HG03575 (cell line): Measurements from ENCODE around the gene ATG13.

ENCODE experiments used
- ATAC-seq: cut with Tn5 transposase; IDR thresholded peaks from one replicate; pipeline ENCODE4 v1.9.1; 2021; ENCODE audit not compliant: unreplicated experiment, insufficient number of reproducible peaks, low FRiP score; ENCODE audit errors: extremely low read depth

Gene ATG13

GRCh38 chr11:46640036-46640788 lies 22.9 kb downstream of the ATG13 start:
- ATAC-seq = no peak

- no peak for ATAC-seq
Measured at GRCh38 chr11:46641639-46642038, 24.3 kb downstream of the ATG13 start.

- ATAC-seq = no peak
Measured at GRCh38 chr11:46642627-46643335, 25.4 kb downstream of the ATG13 start.

GRCh38 chr11:46643531-46643930 lies 26.2 kb downstream of the ATG13 start:
- no peak for ATAC-seq

- ATAC-seq = no peak
Measured at GRCh38 chr11:46643986-46644385, 26.6 kb downstream of the ATG13 start.

- ATAC-seq = no peak
Measured at GRCh38 chr11:46649180-46649738, 31.9 kb downstream of the ATG13 start.

GRCh38 chr11:46655631-46656030 lies 38.3 kb downstream of the ATG13 start:
- no peak for ATAC-seq

GRCh38 chr11:46657186-46657585 lies 39.8 kb downstream of the ATG13 start:
- no peak for ATAC-seq

GRCh38 chr11:46658259-46658658 lies 40.9 kb downstream of the ATG13 start:
- ATAC-seq = no peak

GRCh38 chr11:46659908-46660307 lies 42.6 kb downstream of the ATG13 start:
- no peak for ATAC-seq

- ATAC-seq = no peak
Measured at GRCh38 chr11:46661836-46662235, 44.5 kb downstream of the ATG13 start.

GRCh38 chr11:46662366-46662765 lies 45.0 kb downstream of the ATG13 start:
- no peak for ATAC-seq

GRCh38 chr11:46663277-46663940 lies 46.1 kb downstream of the ATG13 start:
- ATAC-seq = no peak

GRCh38 chr11:46664612-46665011 lies 47.3 kb downstream of the ATG13 start:
- no peak for ATAC-seq

GRCh38 chr11:46665356-46665755 lies 48.0 kb downstream of the ATG13 start:
- no peak for ATAC-seq

GRCh38 chr11:46666516-46666915 lies 49.2 kb downstream of the ATG13 start:
- ATAC-seq = no peak

- no peak for ATAC-seq
Measured at GRCh38 chr11:46667043-46667481, 49.7 kb downstream of the ATG13 start.

GRCh38 chr11:46668480-46669085 lies 51.2 kb downstream of the ATG13 start:
- no peak for ATAC-seq

- ATAC-seq = no peak
Measured at GRCh38 chr11:46669711-46670139, 52.4 kb downstream of the ATG13 start.
